Keratinocyte (primary cell): ENCODE results near the gene BANP.

Experiments used
- EZH2 ChIP-seq: IDR thresholded peaks from one replicate; pipeline ENCODE4 v1.6.1; 2012; ENCODE audit warnings: inconsistent platforms, mild to moderate bottlenecking, low read length, moderate library complexity
- TF ChIP-seq, protein P1 (sequence below), 3 experiments: IDR thresholded peaks in 1 of 3; conservative IDR thresholded peaks in 1 of 3; optimal IDR thresholded peaks in 1 of 3; 2 replicates in 2 of 3; 3 replicates in 1 of 3; pipeline versions ENCODE3 to v1.5.1; 2011; ENCODE audit warnings: low read length in 3 of 3, mild to moderate bottlenecking in 3 of 3, moderate library complexity in 2 of 3, control low read depth in 1 of 3, inconsistent platforms in 1 of 3; ENCODE audit not compliant: insufficient read depth in 2 of 3; ENCODE audit errors: extremely low read depth in 1 of 3

DNA sequence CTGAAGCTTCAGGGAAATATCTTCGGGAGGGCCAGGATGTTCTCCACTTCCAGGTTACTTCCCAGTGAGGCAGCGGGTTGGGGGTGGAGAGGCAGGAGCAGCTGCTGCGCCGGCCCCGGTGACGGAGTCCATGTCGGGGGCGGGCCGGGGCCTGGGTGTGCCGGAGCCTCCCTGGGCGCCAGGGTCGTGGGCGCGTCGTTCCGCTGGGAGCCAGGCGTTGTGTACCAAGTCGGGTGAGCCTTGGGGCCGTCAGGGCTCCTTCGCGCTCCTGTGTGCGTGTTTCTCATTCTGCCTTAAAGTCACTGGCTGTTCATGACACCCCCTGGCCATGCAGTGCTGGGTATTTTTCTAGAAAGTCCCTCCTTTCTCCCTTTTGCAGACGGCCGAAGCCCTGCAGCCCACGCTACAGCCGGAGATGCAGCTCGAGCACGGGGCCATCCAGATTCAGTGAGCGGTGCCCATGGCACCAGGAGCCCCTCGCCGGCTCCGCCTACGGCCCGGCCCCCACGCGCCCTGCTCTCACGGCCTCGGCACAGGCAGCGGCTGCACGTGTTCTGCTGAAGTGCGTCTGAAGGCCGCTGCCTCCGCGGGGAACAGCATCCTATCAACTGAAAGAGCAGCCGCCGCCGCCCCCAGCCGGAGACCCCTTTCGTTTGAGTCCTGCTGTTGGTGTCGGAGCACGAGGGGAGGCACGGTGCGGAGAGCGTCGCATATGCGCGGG lies 125.1 kb downstream of the BANP start:
- TF ChIP-seq, protein P1, sequence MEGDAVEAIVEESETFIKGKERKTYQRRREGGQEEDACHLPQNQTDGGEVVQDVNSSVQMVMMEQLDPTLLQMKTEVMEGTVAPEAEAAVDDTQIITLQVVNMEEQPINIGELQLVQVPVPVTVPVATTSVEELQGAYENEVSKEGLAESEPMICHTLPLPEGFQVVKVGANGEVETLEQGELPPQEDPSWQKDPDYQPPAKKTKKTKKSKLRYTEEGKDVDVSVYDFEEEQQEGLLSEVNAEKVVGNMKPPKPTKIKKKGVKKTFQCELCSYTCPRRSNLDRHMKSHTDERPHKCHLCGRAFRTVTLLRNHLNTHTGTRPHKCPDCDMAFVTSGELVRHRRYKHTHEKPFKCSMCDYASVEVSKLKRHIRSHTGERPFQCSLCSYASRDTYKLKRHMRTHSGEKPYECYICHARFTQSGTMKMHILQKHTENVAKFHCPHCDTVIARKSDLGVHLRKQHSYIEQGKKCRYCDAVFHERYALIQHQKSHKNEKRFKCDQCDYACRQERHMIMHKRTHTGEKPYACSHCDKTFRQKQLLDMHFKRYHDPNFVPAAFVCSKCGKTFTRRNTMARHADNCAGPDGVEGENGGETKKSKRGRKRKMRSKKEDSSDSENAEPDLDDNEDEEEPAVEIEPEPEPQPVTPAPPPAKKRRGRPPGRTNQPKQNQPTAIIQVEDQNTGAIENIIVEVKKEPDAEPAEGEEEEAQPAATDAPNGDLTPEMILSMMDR (optimal IDR thresholded peaks at IDR 0.05 in 1 of 3, IDR thresholded peaks at IDR 0.05 in 1 of 3, conservative IDR thresholded peaks at IDR 0.05 in 1 of 3; ENCODE audit: extremely low read depth in 1 of 3, insufficient read depth in 2 of 3, low read length in 3 of 3), result no peak
- no peak for TF ChIP-seq EZH2
